Measurements from ENCODE around the gene PLAAT5. TPM values are rescaled to one million over a fixed set of nuclear protein-coding genes. Genes with fewer than 3 reads are reported as not detected.

PLAAT5 gene
- total and polyA plus RNA-seq, 2 of the 4 experiments (the other 2 are of a cell fraction): not detected

DNA sequence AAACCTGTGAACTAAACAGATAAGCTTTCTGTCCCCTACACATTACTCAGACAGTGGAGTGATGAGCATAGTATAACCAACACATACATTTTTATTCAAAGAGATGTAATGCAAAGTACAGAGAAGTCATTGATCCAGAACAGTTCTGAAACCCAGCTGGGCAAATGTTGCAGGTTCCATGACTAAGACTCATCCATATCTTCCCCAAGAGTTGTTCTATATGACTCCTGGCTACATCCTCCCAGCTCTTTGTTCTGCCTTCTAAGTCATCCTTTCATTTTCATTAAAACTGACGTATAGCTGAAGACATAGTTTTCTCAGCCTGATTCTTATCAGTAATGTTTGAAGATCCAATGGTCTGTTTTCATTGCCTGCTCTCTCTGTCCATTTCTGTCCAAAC, 47.3 kb downstream of the PLAAT5 start:
- intact Hi-C loops (cut with micrococcal nuclease) (no loop called here), dilution Hi-C loops (cut with HindIII; ENCODE audit: low sequenced_read_pairs, unreplicated experiment) (no loop called here), in situ Hi-C loops (cut with MboI; ENCODE audit: low sequenced_read_pairs) (no loop called here)
- H4K91ac ChIP-seq (ENCODE audit: insufficient read depth, low read depth, low read length): no peak overlapping the region
- no peaks in the 10 kb centered on the region for H3K9me3 ChIP-seq (ENCODE audit: control insufficient read depth, insufficient read depth, low read length)
- TF ChIP-seq CEBPB (IDR thresholded peaks at IDR 0.05; ENCODE audit: low read depth, low read length) (no peak), MAZ (IDR thresholded peaks at IDR 0.05; ENCODE audit: borderline replicate concordance, low read depth, low read length) (no peak), MAFK (IDR thresholded peaks at IDR 0.05; ENCODE audit: low read depth, low read length) (no peak), SMC3 (IDR thresholded peaks at IDR 0.05; ENCODE audit: low read depth, low read length) (no peak), BHLHE40 (IDR thresholded peaks at IDR 0.05; ENCODE audit: low read depth, low read length) (no peak), NFE2L2 (IDR thresholded peaks at IDR 0.05; ENCODE audit: low read depth, low read length) (no peak), RFX5 (IDR thresholded peaks at IDR 0.05; ENCODE audit: low read depth, low read length) (no peak), FOS (IDR thresholded peaks at IDR 0.05; ENCODE audit: low read depth, low read length) (no peak), RCOR1 (IDR thresholded peaks at IDR 0.05; ENCODE audit: insufficient replicate concordance, low read length) (no peak), CHD1 (IDR thresholded peaks at IDR 0.05; ENCODE audit: low read depth, low read length) (no peak), MXI1 (IDR thresholded peaks at IDR 0.05; ENCODE audit: borderline replicate concordance, low read depth, low read length) (no peak), RAD21 (IDR thresholded peaks at IDR 0.05; ENCODE audit: low read length) (no peak), POLR2A (IDR thresholded peaks at IDR 0.05; ENCODE audit: low read depth, low read length) (no peak)
- TF ChIP-seq, protein P1, sequence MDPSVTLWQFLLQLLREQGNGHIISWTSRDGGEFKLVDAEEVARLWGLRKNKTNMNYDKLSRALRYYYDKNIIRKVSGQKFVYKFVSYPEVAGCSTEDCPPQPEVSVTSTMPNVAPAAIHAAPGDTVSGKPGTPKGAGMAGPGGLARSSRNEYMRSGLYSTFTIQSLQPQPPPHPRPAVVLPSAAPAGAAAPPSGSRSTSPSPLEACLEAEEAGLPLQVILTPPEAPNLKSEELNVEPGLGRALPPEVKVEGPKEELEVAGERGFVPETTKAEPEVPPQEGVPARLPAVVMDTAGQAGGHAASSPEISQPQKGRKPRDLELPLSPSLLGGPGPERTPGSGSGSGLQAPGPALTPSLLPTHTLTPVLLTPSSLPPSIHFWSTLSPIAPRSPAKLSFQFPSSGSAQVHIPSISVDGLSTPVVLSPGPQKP (IDR thresholded peaks at IDR 0.05; ENCODE audit: borderline replicate concordance, low read depth, low read length): no peak
- TF ChIP-seq, protein P2, sequence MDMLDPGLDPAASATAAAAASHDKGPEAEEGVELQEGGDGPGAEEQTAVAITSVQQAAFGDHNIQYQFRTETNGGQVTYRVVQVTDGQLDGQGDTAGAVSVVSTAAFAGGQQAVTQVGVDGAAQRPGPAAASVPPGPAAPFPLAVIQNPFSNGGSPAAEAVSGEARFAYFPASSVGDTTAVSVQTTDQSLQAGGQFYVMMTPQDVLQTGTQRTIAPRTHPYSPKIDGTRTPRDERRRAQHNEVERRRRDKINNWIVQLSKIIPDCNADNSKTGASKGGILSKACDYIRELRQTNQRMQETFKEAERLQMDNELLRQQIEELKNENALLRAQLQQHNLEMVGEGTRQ (IDR thresholded peaks at IDR 0.05; ENCODE audit: low read depth, low read length): no peak
- TF ChIP-seq, protein P3, sequence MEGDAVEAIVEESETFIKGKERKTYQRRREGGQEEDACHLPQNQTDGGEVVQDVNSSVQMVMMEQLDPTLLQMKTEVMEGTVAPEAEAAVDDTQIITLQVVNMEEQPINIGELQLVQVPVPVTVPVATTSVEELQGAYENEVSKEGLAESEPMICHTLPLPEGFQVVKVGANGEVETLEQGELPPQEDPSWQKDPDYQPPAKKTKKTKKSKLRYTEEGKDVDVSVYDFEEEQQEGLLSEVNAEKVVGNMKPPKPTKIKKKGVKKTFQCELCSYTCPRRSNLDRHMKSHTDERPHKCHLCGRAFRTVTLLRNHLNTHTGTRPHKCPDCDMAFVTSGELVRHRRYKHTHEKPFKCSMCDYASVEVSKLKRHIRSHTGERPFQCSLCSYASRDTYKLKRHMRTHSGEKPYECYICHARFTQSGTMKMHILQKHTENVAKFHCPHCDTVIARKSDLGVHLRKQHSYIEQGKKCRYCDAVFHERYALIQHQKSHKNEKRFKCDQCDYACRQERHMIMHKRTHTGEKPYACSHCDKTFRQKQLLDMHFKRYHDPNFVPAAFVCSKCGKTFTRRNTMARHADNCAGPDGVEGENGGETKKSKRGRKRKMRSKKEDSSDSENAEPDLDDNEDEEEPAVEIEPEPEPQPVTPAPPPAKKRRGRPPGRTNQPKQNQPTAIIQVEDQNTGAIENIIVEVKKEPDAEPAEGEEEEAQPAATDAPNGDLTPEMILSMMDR (conservative IDR thresholded peaks at IDR 0.05; ENCODE audit: low read depth, low read length): no peak
- no peak for DNase-seq
- H2AK5ac ChIP-seq (ENCODE audit: low read depth, low read length): no peak overlapping the region
- WGBS, 2 experiments (ENCODE audit: extremely low coverage in 2 of 2, insufficient read length in 1 of 2): no CpG with 5 or more reads among the region's 1 CpG
- H3K27me3 ChIP-seq (ENCODE audit: control insufficient read depth, insufficient read depth, low read length): no peaks in the 10 kb centered on the region
- H3K4me1 ChIP-seq (ENCODE audit: control insufficient read depth, insufficient read depth, low read length): no peaks in the 10 kb centered on the region
- H3K23ac ChIP-seq (ENCODE audit: low read depth, low read length): no peak overlapping the region
- H2AK9ac ChIP-seq (replicated peaks; ENCODE audit: low read depth, low read length, poor library complexity): no peak overlapping the region
- no peak overlapping the region for H2BK5ac ChIP-seq (ENCODE audit: low read depth, low read length, poor library complexity, severe bottlenecking)
- H3K79me1 ChIP-seq (ENCODE audit: low read depth in 1 of 2, low read length in 2 of 2): no peaks in the 10 kb centered on the region
- no peak overlapping the region for H3K4ac ChIP-seq (ENCODE audit: low read depth, low read length)
- no peaks in the 10 kb centered on the region for H4K20me1 ChIP-seq (ENCODE audit: insufficient read depth, low read length)
- H3K14ac ChIP-seq (replicated peaks; ENCODE audit: low read depth, low read length): no peak overlapping the region
- peaks cover 2% of the 10 kb centered on the region; the same call in 1 of the 2 replicates for H3K9me1 ChIP-seq (ENCODE audit: insufficient read depth, low read length)
- H2BK120ac ChIP-seq (ENCODE audit: low read depth, low read length): no peak overlapping the region
- no peak overlapping the region for H3K4me3 ChIP-seq (ENCODE audit: insufficient read depth, low read depth, low read length)
- no peak overlapping the region for H2BK20ac ChIP-seq (ENCODE audit: low read depth, low read length)
- H3K56ac ChIP-seq (ENCODE audit: extremely low read depth, insufficient read depth, low read length): no peak overlapping the region
- ChIA-PET CTCF (interaction anchor here (0.7 kb wide), 1 partner anchor 12 kb away, joined by 3 read pairs; no protein-coding TSS in a partner anchor), POLR2A (ENCODE audit: unreplicated experiment) (no interaction called here)
- no peak overlapping the region for H4K5ac ChIP-seq (ENCODE audit: low read depth, low read length)
- H3K27ac ChIP-seq (ENCODE audit: insufficient read depth, low read length): no peak overlapping the region
- H3K9ac ChIP-seq (ENCODE audit: low read depth, low read length): no peak overlapping the region
- no peak overlapping the region for H3K18ac ChIP-seq (ENCODE audit: low read depth, low read length)
- no peak overlapping the region for H2AFZ ChIP-seq (replicated peaks; ENCODE audit: low read length, poor library complexity)
- BruUV-seq (replicated peaks): no TSS peak
- H3K4me2 ChIP-seq (ENCODE audit: low read depth, low read length): no peak overlapping the region
- H3K36me3 ChIP-seq (ENCODE audit: control insufficient read depth, insufficient read depth, low read length): no peaks in the 10 kb centered on the region
- ATAC-seq (ENCODE audit: low read depth): no peak
- no peak overlapping the region for H2BK15ac ChIP-seq (ENCODE audit: low read depth, low read length)
- H4K8ac ChIP-seq (ENCODE audit: low read depth in 2 of 2, low read length in 2 of 2): no peak overlapping the region
